ENCODE results near the gene IPO8.
"Not testable (repeated sequence)": the region's sequence is repeated elsewhere in the genome, so short reads cannot be mapped to it uniquely, and the experiment has no call there.

Gene IPO8

GRCh38 chr12:30602678-30603077 lies 93.0 kb downstream of the IPO8 start:
- no peak for DNase-seq

GRCh38 chr12:30599608-30600007 lies 96.1 kb downstream of the IPO8 start:
- DNase-seq, result no peak

- DNase-seq, result no peak
Observed at GRCh38 chr12:30598889-30599288, 96.8 kb downstream of the IPO8 start.

GRCh38 chr12:30595742-30596141 lies 99.9 kb downstream of the IPO8 start:
- no peak for DNase-seq

- no peak for DNase-seq
Observed at GRCh38 chr12:30594509-30594908, 101.2 kb downstream of the IPO8 start.

- not testable (repeated sequence) for DNase-seq
Observed at GRCh38 chr12:30588572-30588971, 107.1 kb downstream of the IPO8 start.

GRCh38 chr12:30587782-30588181 lies 107.9 kb downstream of the IPO8 start:
- no peak for DNase-seq

GRCh38 chr12:30585877-30586276 lies 109.8 kb downstream of the IPO8 start:
- DNase-seq, result no peak

- no peak for DNase-seq
Observed at GRCh38 chr12:30582943-30583342, 112.7 kb downstream of the IPO8 start.

- no peak for DNase-seq
Observed at GRCh38 chr12:30580344-30580743, 115.3 kb downstream of the IPO8 start.

Data from stimulated activated CD8-positive, alpha-beta memory T cell treated with anti-CD3 and anti-CD28 coated beads, Interleukin-4, amount 100 ng/mL, for 48 hours (primary cell).